Measurements from ENCODE around the gene EXPH5. TPM values are rescaled to one million over a fixed set of nuclear protein-coding genes. Genes with fewer than 3 reads are reported as not detected.

Gene EXPH5
- total and polyA plus RNA-seq, 9 donors, result 0.12 to 5.7 (median 2.1) TPM

- H3K4me3 ChIP-seq, result no peak overlapping the region
- H3K9me3 ChIP-seq, result no peaks in the 10 kb centered on the region
- no peak overlapping the region for H3K27ac ChIP-seq
- TF ChIP-seq CTCF (IDR thresholded peaks at IDR 0.05), result no peak
- no peak for TF ChIP-seq EP300 (IDR thresholded peaks at IDR 0.05)
- WGBS, 3 donors, result 43 to 46% (median 46%) methylated on average over 2 of the region's 2 CpGs
- no peak for DNase-seq
- H3K27me3 ChIP-seq, result no peaks in the 10 kb centered on the region
- peaks cover 5% of the 10 kb centered on the region for H3K4me1 ChIP-seq (ENCODE audit: insufficient read depth)
- intact Hi-C loops (cut with DNase I), result no loop called here
- H3K36me3 ChIP-seq, result no peaks in the 10 kb centered on the region
Measured at GRCh38 chr11:108596701-108597100, 3.1 kb upstream of the EXPH5 start.

GRCh38 chr11:108593923-108594434 is 411 bp upstream of the EXPH5 start:
- H3K27me3 ChIP-seq, result no peaks in the 10 kb centered on the region
- H3K36me3 ChIP-seq, result no peaks in the 10 kb centered on the region
- no peak overlapping the region for H3K27ac ChIP-seq
- no peak for TF ChIP-seq EP300 (IDR thresholded peaks at IDR 0.05)
- no peak for TF ChIP-seq POLR2A (IDR thresholded peaks at IDR 0.05)
- no peak for TF ChIP-seq CTCF (IDR thresholded peaks at IDR 0.05)
- 9 to 12% (median 9%) methylated on average over 5 of the region's 5 CpGs for WGBS, 3 donors
- H3K4me1 ChIP-seq (ENCODE audit: insufficient read depth), result peaks cover 5% of the 10 kb centered on the region
- DNase-seq, result no peak
- H3K4me3 ChIP-seq, result peak overlapping the region; percentile 78
- no peaks in the 10 kb centered on the region for H3K9me3 ChIP-seq
- intact Hi-C loops (cut with DNase I), result no loop called here

- no peak for TF ChIP-seq EP300 (IDR thresholded peaks at IDR 0.05)
- no peak for TF ChIP-seq CTCF (IDR thresholded peaks at IDR 0.05)
- TF ChIP-seq POLR2A (IDR thresholded peaks at IDR 0.05), result no peak
- Histone ChIP-seq H3K27me3 (no peaks in the 10 kb centered on the region), H3K9me3 (no peaks in the 10 kb centered on the region), H3K27ac (no peak overlapping the region), H3K36me3 (no peaks in the 10 kb centered on the region), H3K4me3 (peak overlapping the region; percentile 78), H3K4me1 (ENCODE audit: insufficient read depth) (peaks cover 5% of the 10 kb centered on the region)
- intact Hi-C loops (cut with DNase I), result no loop called here
- WGBS, 3 donors, result 0 to 3% (median 1%) methylated on average over 37 to 43 of the region's 43 CpGs
- peak; percentile 10 to 42 (median 26) for DNase-seq
Measured at GRCh38 chr11:108592591-108593213, 866 bp downstream of the EXPH5 start.

- no peak overlapping the region for H3K4me3 ChIP-seq
- no peak overlapping the region for H3K27ac ChIP-seq
- peaks cover 5% of the 10 kb centered on the region for H3K4me1 ChIP-seq (ENCODE audit: insufficient read depth)
- no peaks in the 10 kb centered on the region for H3K27me3 ChIP-seq
- H3K9me3 ChIP-seq, result no peaks in the 10 kb centered on the region
- WGBS, 3 donors, result 88 to 94% (median 90%) methylated on average over 4 of the region's 4 CpGs
- no peaks in the 10 kb centered on the region for H3K36me3 ChIP-seq
- no peak for DNase-seq
- intact Hi-C loops (cut with DNase I), result no loop called here
- TF ChIP-seq POLR2A (IDR thresholded peaks at IDR 0.05) (no peak), EP300 (IDR thresholded peaks at IDR 0.05) (no peak), CTCF (IDR thresholded peaks at IDR 0.05) (no peak)
Measured at GRCh38 chr11:108591893-108592292, 1.7 kb downstream of the EXPH5 start.
